VCaP (cell line): ENCODE data around the gene OR4A5.
"Not testable (repeated sequence)": the region's sequence is repeated elsewhere in the genome, so short reads cannot be mapped to it uniquely, and the experiment has no call there.

ENCODE experiments used
- H3K27ac ChIP-seq: fragments of 450-650 bp; 2 replicates; pipeline ENCODE4 v1.5.1; 2017

OR4A5 gene

GRCh38 chr11:54706532-54706931 lies at the start of gene OR4A5:
Gene OR4A5, plus strand, starts transcription at chr11:54706832. Its CDS starts 53 bp downstream, at chr11:54706885.
- H3K27ac ChIP-seq, result not testable (repeated sequence)

DNA sequence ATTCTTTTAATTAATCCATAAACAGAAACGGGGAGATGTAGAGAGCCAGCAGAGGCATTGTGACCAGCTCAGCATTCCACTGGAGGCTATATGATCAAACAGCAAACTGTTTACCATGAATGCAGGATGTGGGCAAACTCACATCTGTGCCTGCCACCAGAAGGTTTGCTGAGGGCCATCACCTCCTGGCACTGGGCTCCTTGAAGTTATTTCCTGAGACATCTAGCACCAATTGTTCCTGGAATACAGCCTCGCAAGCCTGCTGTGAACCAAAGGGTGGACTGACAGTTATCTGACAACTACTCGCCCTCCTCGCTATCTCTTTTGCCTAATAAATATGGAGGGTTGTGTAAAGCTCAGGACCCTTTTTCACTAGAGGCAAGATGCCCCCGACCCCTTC lies 13.5 kb downstream of the OR4A5 start:
- not testable (repeated sequence) for H3K27ac ChIP-seq
